NCI-H446 (cell line): ENCODE measurements around the gene OR52N2.

Experiments used
- DNase-seq, 2 experiments: peaks; one replicate each; lab custom pipeline; 2025; lab: John Stamatoyannopoulos, UW

OR52N2 gene

DNA sequence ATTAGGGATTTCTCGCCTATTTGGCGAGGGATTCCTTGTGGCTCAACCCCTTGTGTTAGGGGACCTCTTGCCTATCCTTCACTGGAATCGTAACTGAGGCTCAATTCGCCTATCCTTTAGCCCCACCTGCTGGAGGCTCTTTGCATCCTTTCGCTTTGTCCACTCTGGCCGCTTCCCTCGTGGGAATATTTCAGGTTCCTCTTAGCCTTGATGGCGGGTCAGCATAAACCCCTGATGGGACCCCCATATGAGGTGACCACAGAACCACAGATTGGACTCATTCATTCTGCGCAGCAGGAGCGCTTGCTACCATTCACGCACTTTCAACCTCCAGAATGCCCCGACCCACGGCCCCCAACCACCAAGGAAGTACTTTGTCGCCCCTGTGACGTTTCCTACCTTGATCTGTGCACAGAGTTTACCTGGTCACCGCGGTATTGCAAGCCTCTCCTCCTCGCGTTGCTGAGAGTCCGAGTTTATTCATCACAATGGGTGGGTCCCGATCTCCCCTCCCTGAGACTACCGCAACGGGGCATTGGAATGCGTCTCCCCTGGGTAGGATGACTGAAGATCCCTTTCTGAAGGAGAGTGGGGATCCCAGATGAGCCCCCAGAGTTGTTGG, at the start of gene OR52N2:
TSS of gene OR52N2 (plus strand) at position 425 of the 622 bp plus-strand sequence. CDS start 11,412 bp downstream, outside the sequence.
- peak; percentile 6 to 66 for DNase-seq

DNA sequence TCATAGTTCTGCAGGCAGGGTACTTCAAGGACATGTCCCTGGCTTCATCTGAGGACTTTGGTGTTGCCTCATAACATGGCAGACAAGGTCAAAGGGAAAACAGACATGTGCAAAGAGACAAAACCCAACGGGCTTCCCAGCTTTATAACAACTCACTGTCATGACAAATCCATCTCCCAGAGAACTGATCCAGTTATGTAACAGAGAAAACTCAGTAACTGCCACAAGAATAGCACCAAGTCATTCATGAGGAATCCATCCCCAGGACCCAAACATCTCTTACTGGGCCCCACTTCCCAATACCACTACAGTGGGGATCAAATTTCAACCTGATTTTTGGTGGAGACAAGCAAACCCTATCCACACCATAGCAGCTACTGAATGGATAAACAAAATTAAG, 41.7 kb upstream of the OR52N2 start:
- DNase-seq = no peak

DNA sequence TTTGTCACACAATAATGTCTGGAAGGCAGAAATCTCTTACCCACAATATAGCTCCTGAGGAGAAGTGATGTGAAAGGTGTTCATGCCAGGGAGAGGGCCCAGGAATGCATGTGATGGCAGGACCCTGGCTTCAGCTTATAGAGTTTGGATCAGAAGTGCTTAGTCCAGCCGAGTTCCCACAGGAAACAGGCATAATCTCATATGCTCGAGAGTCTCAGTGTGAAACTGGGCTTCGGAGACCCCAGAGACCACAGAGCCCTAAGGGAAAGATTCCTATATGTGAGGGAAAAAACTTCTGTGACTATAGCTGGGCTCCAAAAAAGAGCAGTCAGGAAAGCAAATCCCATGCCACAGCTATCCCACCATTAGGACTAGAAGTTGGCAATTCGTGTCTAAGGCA, 25.5 kb upstream of the OR52N2 start, which contains the start of gene OR52N5:
TSS of gene OR52N5 (minus strand) at position 101 of the 400 bp plus-strand sequence. CDS start 4,721 bp downstream, outside the sequence.
- no peak for DNase-seq

DNA sequence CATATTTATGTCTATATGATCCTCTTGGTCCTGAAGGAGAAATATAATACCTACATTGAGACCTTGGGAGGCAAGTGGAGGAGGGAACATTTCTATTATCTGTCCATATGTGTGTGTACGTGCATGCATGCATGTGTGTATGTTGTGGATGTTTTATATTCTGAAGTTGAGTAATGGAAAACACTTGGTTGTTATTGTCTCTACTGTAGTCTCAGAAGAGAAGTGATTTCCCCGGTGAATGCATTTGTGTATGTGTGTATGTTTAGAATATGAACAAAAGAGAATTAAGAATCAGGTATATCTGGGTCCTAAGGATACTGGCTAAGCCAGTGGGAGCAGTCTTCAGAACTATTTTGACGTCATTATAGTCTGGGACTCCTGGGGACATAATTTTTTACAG, 17.6 kb upstream of the OR52N2 start, which contains the start of gene OR52N1:
TSS of gene OR52N1 (minus strand) at position 101 of the 400 bp plus-strand sequence. CDS start 2,449 bp downstream, outside the sequence.
- DNase-seq = no peak

DNA sequence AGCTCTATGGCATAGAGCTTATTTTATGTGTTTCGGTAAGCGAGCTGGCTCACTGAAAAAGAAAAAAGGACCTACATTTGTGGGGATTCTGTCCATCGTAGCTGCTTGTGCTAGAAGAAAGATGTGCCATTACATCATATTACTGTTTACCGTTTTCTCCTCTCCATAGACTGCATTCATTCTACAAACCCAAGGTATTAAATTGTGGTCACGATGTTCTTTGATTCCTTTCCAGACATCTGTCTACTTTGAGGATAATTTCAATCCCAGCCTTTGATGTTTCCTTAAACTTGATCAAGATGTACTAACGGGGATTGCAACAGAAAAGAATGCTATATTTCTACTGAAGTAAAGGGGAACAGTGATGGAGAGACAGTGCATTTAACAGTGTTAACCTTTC, 12.2 kb upstream of the OR52N2 start:
- DNase-seq = no peak

DNA sequence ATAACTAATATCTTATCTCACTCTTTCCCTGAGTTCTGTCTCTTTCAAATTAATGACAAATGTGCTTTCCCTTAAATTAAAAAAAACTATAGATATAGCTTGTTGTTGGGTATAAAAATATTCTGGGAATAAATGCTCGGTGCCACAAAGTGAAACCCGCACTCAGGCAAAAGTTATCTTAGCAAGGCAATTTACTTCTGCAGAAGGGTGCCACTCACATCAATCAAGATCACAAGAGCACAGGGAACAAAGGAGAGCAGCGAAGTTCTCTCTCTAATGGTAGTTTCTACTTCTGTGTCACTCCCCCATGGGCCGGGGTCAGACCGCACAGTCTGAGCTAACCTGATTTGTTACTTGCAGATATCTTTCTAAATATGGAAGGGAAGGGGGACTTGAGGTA, 4.7 kb upstream of the OR52N2 start:
- DNase-seq = no peak

DNA sequence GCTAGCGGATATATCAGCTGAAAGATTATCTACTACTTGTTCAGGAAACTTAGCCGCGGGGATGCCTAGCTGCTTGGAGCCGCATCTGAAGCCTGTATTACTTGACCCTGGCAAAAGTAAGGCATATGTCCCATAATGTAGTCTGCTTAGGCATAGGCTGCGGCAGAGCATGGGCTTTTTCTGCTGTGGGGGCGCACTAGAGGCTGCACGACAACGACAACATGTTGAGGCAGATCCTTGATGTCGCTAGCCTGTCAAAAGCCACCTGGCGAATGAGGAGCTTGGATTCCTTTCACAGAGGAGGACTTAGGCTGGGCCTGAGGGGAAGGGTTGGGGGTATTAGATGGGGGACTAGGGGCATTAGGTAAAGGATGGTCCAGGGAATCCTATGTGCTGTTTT, 1.1 kb upstream of the OR52N2 start:
- no peak for DNase-seq

DNA sequence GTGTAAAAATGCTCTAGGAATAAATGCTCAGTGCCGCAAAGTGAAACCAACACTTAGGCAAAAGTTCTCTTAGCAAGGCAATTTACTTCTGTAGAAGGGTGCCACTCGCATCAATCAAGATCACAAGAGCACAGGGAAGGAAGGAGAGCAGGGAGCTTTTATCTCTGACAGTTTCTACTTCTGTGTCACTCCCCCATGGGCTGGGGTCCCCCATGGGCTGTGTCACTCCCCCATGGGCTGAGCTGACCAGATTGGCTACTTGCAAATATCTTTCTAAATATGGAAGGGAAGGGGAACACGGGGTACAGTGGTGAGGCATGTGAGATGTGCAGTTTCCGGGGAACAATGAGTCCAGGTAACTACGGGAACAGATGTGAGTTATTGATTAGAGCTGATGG, 397 bp downstream of the OR52N2 start:
- no peak for DNase-seq

DNA sequence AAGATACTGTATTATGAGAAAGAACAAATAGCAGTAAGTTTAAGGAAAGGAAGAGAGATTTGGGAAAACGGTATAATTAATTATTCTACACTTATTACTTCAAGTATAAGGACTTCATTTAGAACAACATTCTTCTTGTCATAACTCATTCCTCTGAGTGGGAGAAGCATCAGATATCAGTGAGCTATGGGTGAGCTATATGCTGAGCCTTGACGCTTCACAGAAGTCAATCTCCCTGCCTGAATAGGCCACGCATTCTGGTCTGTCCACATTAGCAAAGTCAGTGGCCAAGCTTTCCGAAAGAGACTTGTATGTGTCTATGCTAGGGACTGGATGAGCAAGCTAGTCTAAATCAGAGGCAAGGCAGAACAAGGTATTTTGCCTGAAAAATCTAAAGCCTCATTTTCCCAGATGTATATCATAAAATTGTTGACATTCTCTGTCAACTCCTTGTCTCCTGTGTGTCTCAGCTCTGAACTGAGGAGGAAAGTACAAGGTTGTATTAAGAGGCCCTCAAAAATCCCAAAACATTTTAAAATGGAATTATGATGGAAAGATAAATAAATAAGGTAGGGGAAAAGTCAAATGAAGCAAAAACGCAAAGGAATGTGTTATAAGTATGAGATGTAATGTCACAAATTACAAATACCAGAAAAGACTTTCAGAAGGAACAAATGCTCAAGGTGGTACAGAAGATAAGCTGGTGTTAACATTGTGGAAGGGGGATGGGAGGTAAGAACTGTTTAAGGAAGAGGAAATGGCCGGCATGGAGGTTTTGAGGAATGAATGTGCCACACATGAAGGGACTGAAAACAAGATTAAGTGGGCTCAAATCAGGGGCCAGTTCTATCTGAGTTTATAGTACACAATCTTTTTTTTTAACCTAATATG, 1.4 kb downstream of the OR52N2 start:
- DNase-seq = no peak

DNA sequence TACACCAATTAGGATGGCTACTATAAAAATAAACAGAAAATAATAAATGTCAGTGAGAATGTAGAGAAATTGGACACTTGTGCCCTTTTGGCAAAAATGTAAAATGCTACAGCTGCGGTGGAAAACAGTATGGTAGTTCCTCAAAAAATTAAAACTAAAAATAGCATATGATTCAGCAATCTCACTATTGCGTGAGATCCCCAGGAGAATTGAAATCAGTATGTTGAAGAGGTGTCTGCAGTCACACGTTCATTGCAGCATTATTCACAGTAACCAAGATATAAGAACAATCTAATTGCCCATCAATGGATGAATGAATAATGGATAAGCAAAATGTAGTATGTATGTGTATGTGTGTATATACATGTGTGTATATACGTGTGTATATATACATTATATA, 6.8 kb downstream of the OR52N2 start:
- no peak for DNase-seq

DNA sequence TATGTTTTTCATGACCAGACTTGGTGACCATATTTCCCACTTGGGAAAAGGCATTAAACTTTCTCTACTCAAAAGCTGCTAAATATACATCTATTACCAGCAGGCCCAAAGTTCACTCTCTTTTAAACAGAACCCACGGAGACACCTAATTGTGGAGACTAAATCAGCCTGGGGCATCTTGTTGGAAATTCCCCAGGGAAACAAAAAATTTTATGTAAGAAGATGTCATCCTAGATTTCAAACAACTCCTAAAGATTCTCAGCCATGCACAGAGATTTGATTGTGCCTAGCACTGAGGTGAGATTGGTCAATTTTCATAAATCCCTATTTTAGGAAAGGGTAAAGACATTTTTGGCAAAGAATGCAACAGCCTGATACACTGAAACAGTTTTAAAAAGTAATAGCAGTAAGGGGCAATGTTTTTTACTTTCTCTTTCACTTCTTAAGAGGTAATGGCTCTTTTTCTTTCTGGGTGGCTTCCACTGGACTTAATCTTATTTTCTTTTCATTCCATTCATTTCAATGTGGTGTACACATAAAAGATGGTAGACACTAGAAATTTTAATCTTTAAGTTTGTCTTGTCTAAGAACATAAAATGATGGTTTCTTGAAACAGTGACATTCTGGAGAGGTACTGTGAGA, 9.6 kb downstream of the OR52N2 start:
- no peak for DNase-seq

DNA sequence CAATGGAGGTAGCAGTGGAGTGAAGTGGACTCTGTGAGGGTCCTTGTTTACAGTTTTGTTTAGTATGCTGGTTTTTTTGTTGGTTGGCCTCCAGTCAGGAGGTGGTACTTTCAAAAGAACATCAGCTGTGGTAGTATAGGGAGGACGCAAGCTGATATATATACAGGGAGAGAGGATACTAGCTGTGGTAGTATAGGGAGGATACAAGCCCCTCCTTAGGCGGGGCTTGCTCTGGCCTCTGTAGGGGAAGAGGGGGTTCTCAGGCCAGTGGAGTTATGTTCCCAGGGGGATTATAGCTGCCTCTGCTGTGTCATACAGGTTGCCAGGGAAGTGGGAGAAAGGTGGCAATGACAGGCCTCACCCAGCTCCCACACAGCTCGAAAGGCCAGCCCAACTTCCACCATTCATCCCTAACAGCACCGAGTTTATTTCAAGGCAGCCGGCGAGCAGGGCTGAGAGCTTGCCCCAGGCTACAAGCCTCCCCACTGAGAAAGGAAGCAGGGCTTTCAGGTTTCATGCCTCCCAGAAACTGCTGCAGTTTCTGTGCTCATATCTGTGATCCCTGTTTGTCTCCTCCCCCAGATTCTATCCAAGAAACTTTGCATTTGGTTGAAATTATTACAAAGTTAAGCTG, 22.6 kb downstream of the OR52N2 start:
- no peak for DNase-seq

DNA sequence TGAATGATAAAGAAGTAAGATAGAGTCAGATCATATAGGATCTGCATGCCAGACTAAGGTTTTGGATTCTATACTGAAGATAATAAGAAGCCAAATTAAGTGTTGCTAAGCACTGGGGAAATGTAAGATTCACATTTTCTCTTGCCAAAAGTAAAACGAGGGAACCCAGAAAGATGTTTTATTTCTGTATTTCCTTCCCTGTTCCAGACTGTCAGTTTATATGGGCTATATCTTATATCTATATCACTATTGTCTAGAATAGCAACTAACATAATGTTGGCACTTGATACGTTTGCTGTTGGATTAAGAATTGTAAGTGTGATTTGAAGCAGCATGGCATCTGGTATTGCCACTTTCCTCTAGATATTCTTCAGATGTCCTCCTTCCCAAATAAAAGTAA, 24.7 kb downstream of the OR52N2 start:
- no peak for DNase-seq

DNA sequence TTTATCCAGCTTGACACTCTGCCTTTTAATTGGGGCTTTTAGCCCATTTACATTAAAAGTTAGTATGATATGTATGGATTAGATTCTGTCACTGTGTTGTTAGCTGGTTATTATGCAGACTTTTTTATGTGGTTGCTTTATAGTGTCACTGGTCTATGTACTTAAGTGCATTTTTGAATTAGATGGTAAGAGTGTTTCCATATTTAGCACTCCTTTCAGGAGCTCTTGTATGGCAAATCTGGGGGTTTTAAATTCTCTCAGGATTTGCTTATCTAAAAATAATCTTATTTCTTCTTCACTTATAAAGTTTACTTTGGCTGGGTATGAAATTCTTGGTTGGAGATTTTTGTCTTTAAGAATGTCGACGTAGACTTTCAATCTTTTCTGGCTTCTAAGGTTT, 29.0 kb downstream of the OR52N2 start:
- DNase-seq = no peak

DNA sequence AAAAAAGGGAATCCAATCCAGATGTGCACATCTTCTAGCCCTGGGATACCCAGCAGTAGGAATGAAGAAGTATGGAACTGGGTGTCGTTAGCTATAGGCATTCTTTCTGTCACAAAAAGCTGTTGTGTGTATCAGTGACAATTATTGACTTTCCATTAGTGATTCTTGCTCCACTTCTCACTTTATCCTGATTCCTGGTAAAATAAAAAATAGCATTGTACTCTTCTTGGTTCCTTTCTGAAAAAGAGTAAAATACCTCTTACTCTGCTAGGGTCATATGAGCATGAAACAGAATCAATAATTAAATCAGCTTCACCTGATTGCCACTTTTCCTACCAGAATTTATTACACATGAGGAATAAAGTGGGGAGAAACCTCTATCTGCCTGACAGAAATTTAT, 33.1 kb downstream of the OR52N2 start, which contains the start of gene OR52E6:
TSS of gene OR52E6 (minus strand) at position 101 of the 400 bp plus-strand sequence. CDS start at position 101, 0 bp downstream.
- DNase-seq = no peak

DNA sequence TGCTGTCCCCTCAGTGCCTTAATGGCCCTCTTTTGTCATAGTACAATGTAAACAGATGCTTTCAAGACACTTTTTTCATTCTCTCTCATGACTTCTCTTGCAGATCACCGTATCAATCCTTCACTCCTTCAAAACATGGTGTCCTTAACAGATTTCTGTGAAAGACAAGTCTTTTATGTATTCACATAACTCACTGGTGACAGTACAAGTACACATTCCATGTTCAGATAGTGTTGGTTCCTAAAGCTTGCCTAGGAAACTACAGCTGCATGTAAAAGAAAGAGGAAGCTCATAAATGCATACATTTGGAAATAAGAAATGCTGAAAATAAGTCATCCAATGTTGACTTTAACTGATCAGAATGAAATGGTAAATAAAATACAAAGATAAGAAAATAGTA, 38.0 kb downstream of the OR52N2 start:
- DNase-seq = no peak

DNA sequence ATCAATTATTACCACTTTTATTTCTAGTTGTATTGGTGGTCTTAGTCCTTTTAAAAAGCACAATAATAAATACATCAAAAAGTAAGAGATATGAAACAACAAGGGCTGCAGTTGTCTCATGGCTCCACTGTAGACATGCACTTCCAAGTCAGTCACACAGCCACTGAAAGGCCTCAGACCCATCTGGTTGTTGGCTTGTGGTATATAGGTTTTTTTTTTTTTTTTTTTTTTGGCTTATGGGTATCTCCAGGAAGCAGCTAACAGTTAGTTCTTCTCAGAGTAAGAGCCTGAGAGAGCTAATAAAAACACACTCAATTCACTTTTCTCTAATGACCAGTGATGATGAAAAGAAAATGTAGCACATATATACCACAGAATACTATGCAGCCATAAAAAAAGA, 39.0 kb downstream of the OR52N2 start:
- DNase-seq = no peak

DNA sequence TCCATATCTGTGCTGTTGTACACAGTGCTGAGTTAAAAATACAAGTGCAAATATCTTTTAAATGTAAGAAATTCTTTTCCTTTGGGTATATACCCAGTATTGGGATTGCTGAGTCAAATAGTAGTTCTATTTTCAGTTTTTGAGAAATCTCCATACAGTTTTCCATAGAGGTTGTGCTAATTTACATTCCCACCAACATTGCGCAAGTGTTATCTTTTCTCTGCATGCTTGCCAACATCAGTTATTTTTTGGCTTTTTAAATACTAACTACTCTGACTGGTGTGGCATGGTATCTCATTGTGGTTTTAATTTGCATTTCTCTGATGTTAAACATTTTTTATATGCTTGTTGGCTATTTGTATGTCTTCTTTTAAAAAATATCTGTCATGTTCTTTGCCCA, 42.3 kb downstream of the OR52N2 start:
- no peak for DNase-seq

DNA sequence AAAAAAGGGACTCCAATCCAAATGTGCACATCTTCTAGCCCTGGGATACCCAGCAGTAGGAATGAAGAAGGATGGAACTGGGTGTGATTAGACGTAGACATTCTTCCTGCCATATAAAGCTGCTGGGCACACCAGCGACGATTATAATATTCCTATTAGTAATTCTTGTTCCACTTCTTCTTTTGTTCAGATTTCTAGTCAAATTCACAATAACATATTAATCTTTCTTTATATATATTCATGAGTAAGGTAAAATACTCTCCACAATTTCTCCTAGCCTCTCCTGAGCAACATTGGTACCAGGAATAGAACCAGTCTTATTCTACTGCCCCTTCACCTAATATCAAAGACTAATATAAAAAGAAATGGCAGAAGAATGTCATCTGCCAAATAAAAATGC, 48.9 kb downstream of the OR52N2 start, which contains the start of gene OR52E8:
TSS of gene OR52E8 (minus strand) at position 101 of the 400 bp plus-strand sequence. CDS start at position 101, 0 bp downstream.
- no peak for DNase-seq

DNA sequence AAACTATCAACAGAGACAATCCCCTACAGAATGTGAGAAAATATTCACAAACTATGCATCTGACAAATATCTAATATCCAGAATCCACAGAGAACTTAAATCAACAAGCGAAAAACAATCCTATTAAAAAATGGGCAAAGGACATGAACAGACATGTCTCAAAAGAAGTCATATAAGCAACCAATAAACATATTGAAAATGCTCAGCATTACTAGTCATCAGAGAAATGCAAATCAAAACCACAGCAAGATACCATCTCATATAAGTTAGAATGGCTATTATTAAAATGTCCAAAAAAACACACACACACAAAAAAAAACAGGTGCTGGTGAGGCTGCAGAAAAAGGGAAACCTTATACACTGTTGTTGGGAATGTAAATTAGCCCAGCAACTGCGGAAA, 57.1 kb downstream of the OR52N2 start:
- no peak for DNase-seq
